ENCODE measurements around the gene HFE.

HFE gene

GRCh38 chr6:26056583-26057350 lies 30.5 kb upstream of the HFE start:
- ChIA-PET POLR2A (interaction anchor here (0.6 to 2.9 kb wide), 16 partner anchors 10 to 1077 kb away, joined by 3 to 100 read pairs (median 5); a partner anchor contains a TSS), CTCF (interaction anchor here (0.6 to 2.1 kb wide), 5 partner anchors 9 to 970 kb away, joined by 3 to 4 read pairs (median 3); no protein-coding TSS in a partner anchor)
- peak overlapping the region; percentile 85 for H3K4me3 ChIP-seq (ENCODE audit: low read depth, low read length)
- H3K36me3 ChIP-seq (ENCODE audit: control insufficient read depth in 2 of 2, insufficient read depth in 1 of 2, low read length in 2 of 2): no peaks in the 10 kb centered on the region
- TF ChIP-seq YY1 (tag by site-specific recombination; IDR thresholded peaks at IDR 0.05) (no peak), ZNF24 (tag by site-specific recombination; IDR thresholded peaks at IDR 0.05) (no peak), ZNF529 (tag by site-specific recombination; IDR thresholded peaks at IDR 0.05; ENCODE audit: insufficient replicate concordance) (no peak), FEZF1 (tag by site-specific recombination; IDR thresholded peaks at IDR 0.05) (peak; percentile 30; the same call in 1 of the 2 replicates), ZNF610 (tag by site-specific recombination; IDR thresholded peaks at IDR 0.05; ENCODE audit: borderline replicate concordance) (no peak), ZNF169 (tag by site-specific recombination; IDR thresholded peaks at IDR 0.05) (no peak), ZNF335 (tag by site-specific recombination; conservative IDR thresholded peaks at IDR 0.05) (peak; percentile 82), ZNF324 (tag by site-specific recombination; IDR thresholded peaks at IDR 0.05) (no peak), ZIC2 (tag by site-specific recombination; IDR thresholded peaks at IDR 0.05) (peak; percentile 38; the same call in 1 of the 2 replicates), GLIS1 (tag by site-specific recombination; IDR thresholded peaks at IDR 0.05) (peak; percentile 78), ZNF292 (tag by site-specific recombination; IDR thresholded peaks at IDR 0.05; ENCODE audit: borderline replicate concordance, low read depth) (no peak), KLF1 (tag by site-specific recombination; IDR thresholded peaks at IDR 0.05) (no peak), ZNF600 (tag by site-specific recombination; IDR thresholded peaks at IDR 0.05) (no peak), PRDM1 (tag by site-specific recombination; IDR thresholded peaks at IDR 0.05) (no peak), BCL11A (tag by site-specific recombination; IDR thresholded peaks at IDR 0.05; ENCODE audit: low read depth) (no peak), ZNF16 (tag by site-specific recombination; IDR thresholded peaks at IDR 0.05; ENCODE audit: low read depth) (no peak), ZNF133 (tag by site-specific recombination; IDR thresholded peaks at IDR 0.05) (no peak)
- TF ChIP-seq, protein P1, sequence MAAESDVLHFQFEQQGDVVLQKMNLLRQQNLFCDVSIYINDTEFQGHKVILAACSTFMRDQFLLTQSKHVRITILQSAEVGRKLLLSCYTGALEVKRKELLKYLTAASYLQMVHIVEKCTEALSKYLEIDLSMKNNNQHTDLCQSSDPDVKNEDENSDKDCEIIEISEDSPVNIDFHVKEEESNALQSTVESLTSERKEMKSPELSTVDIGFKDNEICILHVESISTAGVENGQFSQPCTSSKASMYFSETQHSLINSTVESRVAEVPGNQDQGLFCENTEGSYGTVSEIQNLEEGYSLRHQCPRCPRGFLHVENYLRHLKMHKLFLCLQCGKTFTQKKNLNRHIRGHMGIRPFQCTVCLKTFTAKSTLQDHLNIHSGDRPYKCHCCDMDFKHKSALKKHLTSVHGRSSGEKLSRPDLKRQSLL (tag by site-specific recombination; IDR thresholded peaks at IDR 0.05): no peak
- TF ChIP-seq, protein P2, sequence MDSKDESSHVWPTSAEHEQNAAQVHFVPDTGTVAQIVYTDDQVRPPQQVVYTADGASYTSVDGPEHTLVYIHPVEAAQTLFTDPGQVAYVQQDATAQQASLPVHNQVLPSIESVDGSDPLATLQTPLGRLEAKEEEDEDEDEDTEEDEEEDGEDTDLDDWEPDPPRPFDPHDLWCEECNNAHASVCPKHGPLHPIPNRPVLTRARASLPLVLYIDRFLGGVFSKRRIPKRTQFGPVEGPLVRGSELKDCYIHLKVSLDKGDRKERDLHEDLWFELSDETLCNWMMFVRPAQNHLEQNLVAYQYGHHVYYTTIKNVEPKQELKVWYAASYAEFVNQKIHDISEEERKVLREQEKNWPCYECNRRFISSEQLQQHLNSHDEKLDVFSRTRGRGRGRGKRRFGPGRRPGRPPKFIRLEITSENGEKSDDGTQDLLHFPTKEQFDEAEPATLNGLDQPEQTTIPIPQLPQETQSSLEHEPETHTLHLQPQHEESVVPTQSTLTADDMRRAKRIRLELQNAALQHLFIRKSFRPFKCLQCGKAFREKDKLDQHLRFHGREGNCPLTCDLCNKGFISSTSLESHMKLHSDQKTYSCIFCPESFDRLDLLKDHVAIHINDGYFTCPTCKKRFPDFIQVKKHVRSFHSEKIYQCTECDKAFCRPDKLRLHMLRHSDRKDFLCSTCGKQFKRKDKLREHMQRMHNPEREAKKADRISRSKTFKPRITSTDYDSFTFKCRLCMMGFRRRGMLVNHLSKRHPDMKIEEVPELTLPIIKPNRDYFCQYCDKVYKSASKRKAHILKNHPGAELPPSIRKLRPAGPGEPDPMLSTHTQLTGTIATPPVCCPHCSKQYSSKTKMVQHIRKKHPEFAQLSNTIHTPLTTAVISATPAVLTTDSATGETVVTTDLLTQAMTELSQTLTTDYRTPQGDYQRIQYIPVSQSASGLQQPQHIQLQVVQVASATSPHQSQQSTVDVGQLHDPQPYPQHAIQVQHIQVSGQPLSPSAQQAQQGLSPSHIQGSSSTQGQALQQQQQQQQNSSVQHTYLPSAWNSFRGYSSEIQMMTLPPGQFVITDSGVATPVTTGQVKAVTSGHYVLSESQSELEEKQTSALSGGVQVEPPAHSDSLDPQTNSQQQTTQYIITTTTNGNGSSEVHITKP (tag by site-specific recombination; IDR thresholded peaks at IDR 0.05): peak; percentile 46; the same call in 1 of the 2 replicates
- TF ChIP-seq, protein P3, sequence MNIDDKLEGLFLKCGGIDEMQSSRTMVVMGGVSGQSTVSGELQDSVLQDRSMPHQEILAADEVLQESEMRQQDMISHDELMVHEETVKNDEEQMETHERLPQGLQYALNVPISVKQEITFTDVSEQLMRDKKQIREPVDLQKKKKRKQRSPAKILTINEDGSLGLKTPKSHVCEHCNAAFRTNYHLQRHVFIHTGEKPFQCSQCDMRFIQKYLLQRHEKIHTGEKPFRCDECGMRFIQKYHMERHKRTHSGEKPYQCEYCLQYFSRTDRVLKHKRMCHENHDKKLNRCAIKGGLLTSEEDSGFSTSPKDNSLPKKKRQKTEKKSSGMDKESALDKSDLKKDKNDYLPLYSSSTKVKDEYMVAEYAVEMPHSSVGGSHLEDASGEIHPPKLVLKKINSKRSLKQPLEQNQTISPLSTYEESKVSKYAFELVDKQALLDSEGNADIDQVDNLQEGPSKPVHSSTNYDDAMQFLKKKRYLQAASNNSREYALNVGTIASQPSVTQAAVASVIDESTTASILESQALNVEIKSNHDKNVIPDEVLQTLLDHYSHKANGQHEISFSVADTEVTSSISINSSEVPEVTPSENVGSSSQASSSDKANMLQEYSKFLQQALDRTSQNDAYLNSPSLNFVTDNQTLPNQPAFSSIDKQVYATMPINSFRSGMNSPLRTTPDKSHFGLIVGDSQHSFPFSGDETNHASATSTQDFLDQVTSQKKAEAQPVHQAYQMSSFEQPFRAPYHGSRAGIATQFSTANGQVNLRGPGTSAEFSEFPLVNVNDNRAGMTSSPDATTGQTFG (tag by site-specific recombination; IDR thresholded peaks at IDR 0.05; ENCODE audit: borderline replicate concordance): no peak
- no peaks in the 10 kb centered on the region for H3K9me3 ChIP-seq (ENCODE audit: control insufficient read depth, insufficient read depth, low read depth, low read length)
- H3K27ac ChIP-seq (ENCODE audit: extremely low read depth, low read depth, low read length): peak overlapping the region; percentile 81
- peaks cover 5% of the 10 kb centered on the region; the same call in 1 of the 2 replicates for H3K4me1 ChIP-seq (ENCODE audit: control insufficient read depth, insufficient read depth, low read length)
